ENCODE data around the gene PRR33. TPM values are rescaled to one million over a fixed set of nuclear protein-coding genes. Genes with fewer than 3 reads are reported as not detected.

PRR33 gene
- total RNA-seq, 1 experiment from 2014 or later, result not detected

DNA sequence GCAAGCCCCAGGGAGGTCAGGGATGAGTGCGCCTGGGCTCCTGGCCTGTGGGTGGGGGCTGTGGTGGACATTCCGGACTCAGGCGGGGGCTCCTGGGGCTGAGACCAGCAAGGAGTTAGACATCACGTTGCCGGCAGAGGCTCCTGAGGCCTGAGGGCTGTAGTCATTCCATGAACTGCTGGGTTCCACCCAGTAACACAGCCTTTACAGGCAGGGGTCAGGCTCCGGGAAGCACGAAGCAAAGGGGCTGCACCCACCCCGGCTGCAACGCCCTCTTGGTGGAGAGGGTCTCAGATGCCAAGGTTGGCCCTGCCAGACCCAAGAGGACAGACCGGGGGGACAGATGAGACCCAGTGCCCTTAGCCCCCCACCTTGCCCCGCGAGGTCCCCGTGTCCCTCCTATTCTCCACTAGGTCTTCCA is 36.8 kb upstream of the PRR33 start:
- no peak for DNase-seq (ENCODE audit: low spot score)

DNA sequence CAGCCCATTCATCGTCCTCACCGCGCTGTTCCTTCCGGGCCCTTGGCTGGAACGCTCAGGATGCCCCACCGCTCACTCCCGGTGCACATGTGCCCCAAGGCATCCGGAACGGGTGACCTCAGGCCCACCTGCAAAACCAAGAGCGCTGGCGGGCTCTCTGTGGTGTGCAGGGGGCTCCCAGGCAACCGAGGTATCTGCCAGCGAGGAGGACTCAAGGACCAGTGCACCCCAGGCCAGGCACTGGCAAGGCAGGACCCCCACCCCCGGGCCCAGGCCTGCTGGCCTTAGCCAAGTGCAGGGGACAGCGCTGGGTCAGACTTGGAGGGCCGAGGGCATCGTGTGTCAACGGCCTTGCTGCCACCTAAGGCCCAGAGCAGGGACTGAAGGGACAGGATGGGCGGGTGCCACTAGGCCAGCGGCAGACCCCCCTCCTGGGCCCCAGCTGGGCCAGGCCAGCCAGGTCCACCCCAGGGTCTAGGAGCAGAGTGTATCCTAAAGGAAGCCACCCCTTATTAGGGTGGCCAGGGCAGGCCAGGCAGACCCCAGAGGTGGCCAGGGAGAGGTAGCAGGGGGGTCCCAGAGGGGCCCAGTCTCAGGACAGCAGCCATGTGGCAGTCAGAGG is 36.3 kb upstream of the PRR33 start:
- no peak for DNase-seq (ENCODE audit: low spot score)

DNA sequence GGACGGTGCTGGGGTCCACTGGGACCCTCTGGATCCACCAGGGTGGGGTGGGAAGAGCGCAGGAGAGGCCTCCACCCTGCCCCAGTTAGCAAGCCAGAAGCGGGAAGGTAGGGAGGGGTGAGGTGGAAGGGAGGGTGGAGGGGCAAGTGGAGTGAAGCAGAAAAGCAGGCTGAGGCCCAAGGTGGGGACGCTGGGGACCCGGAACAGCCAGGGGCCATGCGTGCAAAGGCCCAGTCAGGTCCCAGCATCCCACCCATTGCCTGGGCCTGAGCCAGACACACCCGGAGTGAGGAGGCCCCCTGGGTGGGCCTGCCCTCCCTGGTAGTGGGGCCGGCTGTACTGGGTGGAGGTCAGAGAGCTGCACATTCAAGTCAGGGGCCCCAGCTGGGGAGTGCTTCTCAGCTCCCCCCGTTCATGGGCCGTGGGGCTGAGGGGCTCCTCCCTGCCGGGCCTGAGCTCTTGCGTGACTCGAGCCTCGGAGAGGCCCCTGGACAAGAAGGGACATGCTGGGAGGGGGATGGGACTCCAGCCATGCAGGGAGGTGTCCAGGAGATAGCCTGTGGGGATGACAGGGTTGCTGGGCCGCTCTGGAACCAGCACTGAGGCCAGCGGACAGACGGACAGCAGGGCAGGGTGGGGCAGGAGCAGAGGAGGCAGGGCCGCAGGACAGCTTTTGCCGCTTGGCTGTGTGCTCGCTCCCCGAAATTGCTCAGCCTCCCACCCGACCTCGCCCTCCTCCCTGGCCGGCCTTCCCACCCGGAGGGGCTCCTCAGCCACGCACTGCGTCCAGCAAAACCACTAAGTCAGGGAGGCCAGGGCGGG is 35.5 kb upstream of the PRR33 start:
- no peak for DNase-seq (ENCODE audit: low spot score)

DNA sequence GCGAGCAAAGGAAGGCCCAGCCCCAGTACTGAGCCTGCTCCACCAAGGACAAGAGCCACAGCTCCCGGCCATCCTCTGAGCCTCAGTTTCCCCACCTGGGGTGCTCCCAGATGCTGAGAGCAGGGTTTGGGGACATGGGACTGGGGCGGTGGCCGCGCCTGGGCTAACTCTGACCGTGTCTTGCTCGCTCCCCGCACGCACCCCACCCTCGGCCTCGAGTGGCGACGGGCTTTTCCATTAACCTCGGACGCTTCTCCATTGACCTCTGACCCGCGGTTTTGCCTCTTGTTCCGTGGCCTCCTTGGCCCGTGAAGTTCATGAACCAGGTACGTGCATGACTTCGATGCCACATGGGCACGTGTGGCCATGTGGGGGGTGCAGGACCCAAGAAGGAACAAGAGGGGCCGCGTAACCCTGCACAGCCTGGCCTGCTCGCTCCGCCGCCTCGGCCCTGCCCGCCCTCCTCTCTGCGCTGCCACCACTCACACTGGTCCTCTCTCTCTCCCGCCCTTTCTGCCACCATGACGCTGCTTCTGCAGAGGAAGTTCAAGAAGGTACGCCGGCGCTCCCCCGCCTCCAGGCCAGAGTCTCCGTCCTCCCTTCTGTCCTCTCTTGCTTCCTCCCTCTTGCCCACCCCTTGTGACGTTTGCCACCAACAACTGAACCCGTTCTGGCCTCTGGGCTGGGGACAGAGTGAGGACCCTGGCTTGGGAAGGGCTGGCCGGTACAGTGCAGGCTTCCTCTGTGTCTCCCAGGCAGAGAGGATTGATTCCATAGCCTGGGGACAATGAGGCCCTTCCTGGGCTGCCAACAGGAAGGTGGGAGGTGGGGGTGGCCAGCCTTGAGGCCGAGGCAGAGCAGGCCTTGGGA is 34.7 kb upstream of the PRR33 start:
- DNase-seq (ENCODE audit: low spot score), result no peak

DNA sequence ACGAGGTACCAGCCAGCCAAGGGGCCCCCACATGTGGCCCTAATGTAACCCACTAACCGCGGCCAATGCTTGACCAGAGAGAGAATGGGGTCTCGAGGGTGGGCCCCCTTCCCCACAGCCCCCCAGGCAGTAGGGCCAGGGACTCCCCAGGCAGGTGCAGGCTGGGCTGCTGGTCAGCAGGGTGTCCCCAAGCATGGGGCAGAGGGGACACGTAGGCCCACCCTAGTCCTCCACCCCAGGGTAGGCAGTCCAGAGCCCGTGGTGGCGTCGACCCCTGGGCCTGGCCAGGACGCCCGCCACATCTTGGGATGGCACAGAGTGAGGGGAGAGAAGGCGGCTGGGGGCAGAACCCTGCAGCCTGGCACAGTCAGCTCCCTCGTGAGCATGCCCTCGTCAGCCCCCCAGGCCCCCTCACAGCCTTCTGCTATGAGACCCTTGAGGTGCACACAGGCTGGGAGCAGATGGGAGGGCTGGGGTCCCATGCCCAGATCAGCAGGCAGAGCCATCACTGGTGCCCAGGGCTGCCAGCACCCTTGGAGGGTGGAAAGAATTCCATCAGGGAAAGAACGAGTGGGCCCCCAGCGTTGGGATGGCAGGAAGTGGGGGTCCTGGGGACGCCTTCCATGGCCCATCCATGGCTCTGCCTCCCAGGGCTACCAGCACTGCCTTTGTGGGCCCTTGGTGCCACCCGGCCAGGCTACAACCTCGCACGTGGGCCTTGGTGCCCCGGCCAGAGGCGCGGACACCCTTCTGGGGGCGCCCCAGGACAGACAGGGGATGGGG is 33.9 kb upstream of the PRR33 start:
- no peak for DNase-seq (ENCODE audit: low spot score)

DNA sequence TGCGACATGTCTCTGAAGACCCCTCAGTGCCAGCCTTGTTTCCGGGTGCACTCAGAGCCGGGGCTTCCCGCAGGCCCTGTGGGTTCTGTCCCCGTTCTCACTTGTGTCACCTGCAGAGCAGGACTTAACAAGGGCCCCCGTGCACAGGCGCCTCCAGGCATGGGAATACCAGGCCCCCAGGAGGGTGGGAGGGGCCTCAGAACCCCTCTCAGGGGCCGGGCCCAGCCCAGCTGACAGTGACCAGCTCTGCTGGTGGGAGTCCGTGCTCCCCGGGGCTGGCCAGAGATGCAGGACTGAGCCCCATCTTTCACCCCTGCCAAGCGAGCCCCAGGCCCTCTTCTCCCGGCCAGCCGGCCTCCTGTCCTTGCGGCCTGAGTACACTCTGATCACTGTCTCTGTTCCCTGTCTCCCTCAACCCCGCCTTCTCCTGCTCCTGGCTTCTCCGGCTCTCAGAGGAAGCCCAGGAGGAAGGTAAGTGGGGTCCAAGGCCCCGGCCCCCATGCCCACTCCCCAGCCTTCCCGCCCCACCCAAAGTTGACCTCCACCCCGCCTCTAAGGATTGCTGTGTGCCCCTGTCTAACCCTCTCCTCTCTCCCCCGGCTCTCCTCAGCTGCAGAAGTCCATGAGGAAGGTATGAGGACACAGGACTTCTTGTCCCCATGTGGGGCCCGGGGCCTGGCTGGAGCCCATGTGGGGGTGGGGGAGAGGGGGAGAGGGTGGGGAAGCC is 33.1 kb upstream of the PRR33 start:
- no peak for DNase-seq (ENCODE audit: low spot score)

DNA sequence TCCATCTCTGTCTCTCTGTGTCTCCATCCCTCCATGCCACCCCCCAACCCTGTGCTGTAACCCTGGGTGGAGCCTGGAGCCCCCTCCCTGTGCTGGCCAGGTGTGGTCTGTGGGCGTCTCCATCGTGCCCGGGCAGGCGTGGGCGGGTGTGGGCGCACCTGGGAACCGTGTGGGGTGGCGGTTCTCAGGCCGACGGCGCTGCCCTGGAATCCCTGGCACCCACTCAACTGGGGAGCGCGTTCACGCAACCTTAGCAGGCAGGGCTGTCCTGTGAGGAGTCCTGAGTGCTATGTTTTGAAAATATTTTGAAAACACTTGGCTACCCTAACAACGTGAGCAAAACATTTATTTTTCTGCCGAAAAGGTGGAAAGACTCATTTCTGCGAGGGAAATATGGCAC is 32.5 kb upstream of the PRR33 start:
- DNase-seq (ENCODE audit: low spot score), result no peak

DNA sequence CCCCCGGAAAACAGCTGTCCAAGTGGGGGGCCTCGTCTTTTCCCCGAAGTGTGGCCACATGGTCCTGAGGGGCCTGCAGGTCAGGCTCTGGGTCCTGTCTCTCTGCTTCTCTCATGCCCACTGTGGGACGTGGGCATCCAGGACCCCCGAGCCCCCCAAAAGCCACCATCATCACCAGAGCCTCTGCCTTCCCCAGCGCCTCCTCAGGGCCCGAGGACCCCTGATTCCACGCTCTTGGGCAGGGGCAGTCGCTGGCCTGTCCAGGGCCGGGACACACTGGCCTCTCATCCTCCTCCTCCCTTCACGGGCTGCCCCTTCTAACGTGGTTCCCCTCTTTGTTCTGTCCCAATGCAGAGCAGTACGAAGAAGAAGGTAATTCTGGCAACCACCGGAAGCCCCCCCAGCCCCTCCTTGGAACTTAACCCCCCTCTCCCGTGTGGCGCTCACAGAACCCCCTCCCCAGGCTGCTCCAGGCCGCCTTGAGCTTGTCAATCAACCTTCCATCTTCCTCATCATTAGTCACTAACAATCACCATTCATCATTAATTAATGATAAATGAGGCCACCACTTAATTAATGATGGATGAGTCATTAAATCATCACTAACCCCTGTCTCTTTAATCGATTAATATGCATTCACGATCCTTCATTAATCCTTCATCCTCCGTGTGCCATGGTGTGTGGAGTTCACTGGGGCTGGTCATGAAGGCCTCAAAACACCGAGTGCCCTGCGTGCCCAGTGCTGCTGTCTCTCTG is 31.7 kb upstream of the PRR33 start:
- DNase-seq (ENCODE audit: low spot score), result no peak

DNA sequence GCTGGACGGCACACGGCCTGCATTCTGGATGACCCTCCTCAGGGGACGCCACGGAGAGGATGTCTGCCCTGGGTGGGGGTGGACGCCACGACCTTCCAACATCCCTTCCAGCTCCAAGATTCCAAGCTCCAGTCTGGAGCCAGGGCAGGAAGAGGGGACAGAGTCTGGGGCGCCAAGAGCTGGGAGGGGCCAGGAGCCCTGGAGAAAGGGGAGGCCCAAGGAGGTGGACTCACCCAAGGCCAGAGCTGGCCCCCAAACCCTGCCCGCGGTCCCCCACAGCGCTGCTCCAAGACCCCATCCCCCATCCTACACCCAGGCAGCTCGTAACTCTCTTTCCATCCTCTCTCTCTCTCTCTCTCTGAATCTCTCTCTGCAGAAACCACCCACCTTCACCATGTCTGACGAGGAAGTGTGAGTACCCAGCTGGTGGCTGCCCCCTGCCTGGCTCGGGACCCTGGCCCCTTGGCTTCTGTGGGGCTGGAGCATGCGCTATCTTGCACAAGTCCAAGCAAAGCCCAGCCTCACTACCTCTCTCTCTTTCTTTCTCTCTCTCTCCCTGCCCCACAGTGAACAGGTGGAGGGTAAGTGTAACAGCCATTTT is 30.9 kb upstream of the PRR33 start:
- no peak for DNase-seq (ENCODE audit: low spot score)

DNA sequence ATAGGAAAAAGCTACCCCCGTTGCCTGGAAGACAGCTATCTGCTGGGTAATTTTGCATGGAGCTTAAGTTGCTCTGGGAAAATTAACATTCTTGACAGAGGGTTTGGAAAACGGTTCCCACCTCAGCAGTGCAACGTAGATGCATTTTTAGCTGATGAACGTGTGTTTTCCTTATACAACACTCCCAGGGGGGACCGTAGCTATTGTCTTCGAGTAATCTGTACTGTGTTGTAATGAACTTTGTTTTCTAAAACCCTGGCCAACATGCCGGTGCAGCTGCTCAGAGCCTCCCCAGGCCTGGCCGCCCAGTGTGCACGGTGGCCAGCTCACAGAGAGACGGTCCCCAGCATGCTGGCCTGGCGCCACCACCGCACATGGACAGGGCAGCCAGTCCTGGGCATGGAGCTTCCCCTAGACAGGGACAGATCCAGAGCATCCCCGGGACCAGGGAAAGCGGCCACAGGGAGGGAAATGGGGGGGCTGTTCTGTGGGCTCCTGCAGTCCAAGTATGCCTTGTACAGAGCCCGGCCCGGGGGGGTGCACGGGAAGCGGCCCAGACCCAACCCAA is 30.0 kb upstream of the PRR33 start:
- DNase-seq (ENCODE audit: low spot score), result no peak

DNA sequence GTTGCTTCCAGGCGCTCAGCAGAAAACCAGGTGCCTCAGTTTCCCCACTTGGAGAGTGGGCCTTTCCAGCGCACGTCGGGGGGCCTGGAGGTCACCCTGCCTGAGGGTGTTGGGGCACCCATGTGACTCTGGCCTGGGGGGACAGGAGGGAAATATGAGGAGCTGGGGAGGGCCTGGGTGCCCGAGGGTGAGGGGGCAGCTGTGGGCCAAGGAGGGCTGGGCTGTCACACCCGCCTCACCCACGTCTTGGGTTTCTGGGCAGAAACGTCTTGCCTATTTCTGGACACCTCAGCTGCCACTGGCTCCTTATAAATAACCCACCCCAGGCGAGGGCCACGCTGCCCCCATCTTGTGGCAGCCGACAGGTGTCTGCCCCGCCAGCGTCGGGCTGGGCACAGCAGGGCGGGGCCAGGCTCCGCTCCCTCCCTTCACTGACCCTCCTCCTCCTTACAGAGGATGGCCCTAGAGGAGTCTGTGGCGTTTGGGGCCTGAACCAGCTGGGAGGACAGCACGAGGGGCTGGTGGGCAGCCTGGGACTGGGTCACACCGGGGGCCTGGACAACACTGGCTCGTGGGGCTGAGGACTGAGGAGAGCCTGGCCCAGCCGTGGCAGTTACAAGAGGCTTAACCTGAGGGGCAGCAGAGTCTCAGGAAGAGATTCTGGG is 29.3 kb upstream of the PRR33 start:
- DNase-seq (ENCODE audit: low spot score), result no peak

DNA sequence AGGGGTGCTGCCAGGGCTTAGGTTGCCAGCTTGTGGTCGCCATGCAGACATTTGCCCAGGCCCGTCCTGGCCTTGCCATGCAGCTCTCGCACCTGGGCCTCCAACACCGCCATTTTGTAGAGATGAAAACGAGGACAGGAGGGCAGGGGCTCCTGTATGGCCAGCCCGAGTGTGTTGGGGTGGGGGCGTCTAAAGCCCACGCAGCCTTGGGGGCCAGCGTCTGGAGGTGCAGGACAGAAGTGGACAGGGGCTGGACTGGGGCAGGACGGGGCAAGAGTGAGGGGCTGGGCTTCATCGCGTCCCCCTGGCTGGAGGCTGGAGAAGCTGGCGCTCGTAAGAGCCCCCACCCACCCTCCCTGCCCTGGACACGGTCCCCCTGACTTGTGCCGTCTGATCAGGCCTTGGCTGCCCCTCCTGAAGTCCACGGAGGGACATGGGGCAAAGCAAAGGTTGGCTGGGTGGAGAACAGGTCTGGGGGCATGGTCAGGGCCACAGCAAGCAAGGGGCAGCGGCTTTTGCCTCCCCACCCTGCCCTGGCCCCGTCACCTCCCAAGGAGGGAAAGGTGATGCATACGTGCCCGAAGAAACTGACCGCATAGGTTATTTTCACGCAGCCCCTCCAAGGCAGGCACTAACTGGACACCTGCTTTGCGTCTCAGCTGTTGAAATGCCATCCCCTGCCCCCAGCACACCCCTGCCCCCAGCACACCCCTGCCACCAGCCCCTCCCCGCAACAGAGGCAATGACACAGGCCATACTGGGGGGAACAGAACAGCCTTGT is 28.6 kb upstream of the PRR33 start:
- DNase-seq (ENCODE audit: low spot score), result no peak

DNA sequence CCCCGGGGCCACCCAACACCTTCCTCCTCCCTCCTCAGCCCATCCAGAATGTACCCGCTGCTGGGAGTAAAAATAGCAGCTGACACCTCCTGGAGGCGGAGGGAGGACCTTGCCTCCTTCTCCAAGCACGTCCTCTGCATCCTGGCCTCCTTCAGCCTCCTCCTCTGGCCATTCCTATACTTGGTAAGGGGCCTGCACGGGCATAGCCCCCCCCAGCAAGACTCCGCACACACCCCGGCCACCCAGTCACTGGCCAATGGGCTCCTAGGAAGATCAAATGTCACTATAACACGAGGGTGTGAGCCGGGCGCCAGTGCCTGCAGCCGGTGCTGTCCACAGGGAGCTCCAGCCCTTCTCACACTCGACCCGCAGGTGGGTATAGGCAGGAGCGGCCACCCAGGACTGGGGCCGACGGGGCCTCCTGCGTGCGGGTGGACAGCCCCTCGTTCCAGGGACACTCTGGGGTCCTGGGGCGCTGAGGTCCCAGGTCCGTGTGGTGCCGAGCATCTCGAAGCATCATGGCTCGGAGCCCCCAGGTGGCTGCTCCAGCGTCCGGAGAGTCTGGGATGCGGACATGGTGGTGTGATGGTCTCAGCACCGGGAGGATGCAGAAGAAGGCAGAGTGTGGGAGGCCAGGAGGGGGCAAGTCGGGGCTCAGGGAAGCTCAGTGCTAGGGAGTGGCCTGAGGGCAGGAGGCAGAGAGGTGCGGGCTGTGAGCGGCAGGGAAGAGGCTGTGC is 27.9 kb upstream of the PRR33 start, which contains the start of gene TNNT3:
TSS of gene TNNT3 (plus strand) at position 313 of the 737 bp plus-strand sequence. CDS start 3,172 bp downstream, outside the sequence.
- DNase-seq (ENCODE audit: low spot score), result no peak

DNA sequence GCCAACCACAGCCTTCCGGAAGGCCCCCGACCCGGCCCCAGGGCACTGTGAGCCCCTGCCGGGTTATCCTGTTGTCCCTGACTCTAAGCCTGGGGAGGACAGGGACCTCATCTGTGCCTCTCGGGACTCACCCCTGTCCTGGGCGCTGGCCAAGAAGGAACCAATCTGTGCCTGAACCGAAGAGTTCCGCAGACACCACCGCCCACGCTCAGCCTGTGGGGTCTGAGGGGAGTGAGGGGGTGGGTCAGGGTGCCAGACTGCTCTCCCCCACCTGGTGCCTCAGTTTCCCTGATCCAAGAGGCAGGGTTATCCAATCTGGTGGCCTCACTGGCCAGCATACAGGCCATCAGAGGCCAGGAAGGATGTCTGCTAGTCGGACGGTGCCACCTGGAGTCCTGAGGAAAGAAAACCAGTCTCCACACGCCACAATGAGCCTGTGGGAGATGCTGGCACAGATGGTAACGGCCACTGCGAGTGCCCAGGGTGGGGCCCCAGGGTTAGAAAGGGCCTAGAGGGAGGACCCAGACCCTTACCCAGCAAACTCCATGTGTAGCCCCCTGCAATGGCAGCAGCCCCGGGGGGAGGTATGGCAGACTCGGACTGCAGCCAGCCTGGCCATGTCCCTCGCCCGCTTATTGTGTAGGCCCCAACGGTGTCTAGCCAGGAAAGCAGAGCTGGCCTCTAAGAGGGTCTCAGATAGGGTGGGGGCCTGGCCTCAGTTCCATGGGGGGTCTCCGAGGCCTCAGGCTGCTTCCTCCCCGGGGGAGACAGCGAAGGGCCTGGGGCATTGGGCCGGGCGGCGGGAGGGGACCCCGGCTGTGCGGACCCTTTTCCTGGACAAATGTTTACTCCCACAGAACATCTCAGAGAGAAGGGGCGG is 27.0 kb upstream of the PRR33 start:
- DNase-seq (ENCODE audit: low spot score), result peak; percentile 14

DNA sequence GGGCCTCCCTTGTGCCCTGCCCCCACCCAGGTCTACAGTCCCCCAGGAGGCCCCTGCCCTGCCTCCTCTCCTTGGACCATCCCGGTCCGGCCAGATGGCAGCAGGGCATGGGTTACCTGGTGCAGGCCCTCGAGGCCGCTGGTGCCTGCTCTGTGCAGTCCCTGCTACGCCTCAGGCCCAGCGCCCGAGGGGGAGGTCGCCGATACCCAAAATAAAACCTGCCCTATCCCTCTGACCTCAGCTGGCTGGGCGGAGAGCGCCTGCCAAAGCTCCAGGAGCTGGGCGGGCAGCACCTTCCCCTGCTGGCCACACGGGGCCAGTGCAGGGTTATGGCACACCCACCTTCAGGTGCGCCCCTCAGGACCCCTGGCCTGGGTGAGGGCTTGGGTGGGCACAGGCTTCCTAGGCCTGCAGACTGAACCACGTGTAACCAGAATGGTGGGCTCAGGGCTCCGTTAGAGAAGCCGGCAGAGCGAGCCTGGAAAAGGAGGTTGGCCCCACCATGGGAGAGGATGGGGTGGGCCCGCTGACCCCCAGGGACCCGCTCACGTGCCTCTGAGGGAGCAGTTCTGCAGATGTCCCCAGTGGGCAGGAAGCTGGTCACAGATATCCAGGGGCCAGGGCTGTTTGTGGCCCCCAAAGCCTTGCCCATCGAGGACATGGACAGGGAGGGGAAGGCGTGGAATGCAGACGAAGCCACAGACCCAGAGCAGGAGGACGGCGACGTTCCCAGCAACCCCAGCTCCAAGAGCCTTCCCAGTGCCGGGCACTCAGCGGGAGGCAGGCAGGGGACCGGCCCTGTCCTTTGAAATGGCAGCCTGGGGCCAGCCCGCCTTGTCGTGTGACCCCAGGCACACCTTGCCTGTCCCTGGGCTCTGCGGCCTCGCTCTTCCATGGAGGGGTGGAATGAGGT is 26.1 kb upstream of the PRR33 start:
- DNase-seq (ENCODE audit: low spot score), result no peak

Measured in A172 (cell line).